WTC11 (cell line): Measurements from ENCODE around the gene FOXO1. TPM values are rescaled to one million over a fixed set of nuclear protein-coding genes. Genes with fewer than 3 reads are reported as not detected.
A peak's percentile ranks its signal among the peaks of the same experiment; 100 is the strongest.

ENCODE experiments used
- ATAC-seq: fragments of 200-7000 bp; cut with Tn5 transposase; 2 replicates; pipeline ENCODE4 v1.10.0; 2021; ENCODE audit warnings: mild to moderate bottlenecking, moderate library complexity
- CTCF ChIA-PET: fragments of 300-600 bp; sonication (Branson Sonifier 250); formaldehyde crosslinking; loops from one replicate; lab custom pipeline; 2021; ENCODE audit warnings: antibody characterized with exemption; lab: Charles Lee
- POLR2A ChIA-PET: fragments of 350-600 bp; sonication (Branson Sonifier 250); formaldehyde crosslinking; loops from one replicate; lab custom pipeline; 2021; ENCODE audit warnings: antibody characterized with exemption; lab: Charles Lee
- DNase-seq: peaks from one replicate; pipeline ENCODE4 v3.0.0; 2021; ENCODE audit warnings: low spot score
- H3K27ac Mint-ChIP-seq: 2 replicates; pipeline ENCODE4 v1.8.0; 2021; ENCODE audit warnings: mixed read lengths
- H3K27me3 Mint-ChIP-seq: 2 replicates; pipeline ENCODE4 v1.8.0; 2021; ENCODE audit warnings: low read depth, mild to moderate bottlenecking, moderate library complexity, mixed read lengths
- H3K36me3 Mint-ChIP-seq: 2 replicates; pipeline ENCODE4 v1.8.0; 2021; ENCODE audit warnings: mixed read lengths
- H3K4me1 Mint-ChIP-seq: 2 replicates; pipeline ENCODE4 v1.8.0; 2022; ENCODE audit warnings: mixed read lengths
- H3K4me3 Mint-ChIP-seq: 2 replicates; pipeline ENCODE4 v1.8.0; 2021; ENCODE audit warnings: mild to moderate bottlenecking, moderate library complexity, mixed read lengths
- H3K9me3 Mint-ChIP-seq: 2 replicates; pipeline ENCODE4 v1.8.0; 2021; ENCODE audit warnings: mixed read lengths
- FOXK1 ChIP-seq: sonication (generic); formaldehyde crosslinking; IDR thresholded peaks from 2 replicates; pipeline ENCODE4 v1.8.0; 2022; ENCODE audit warnings: mild to moderate bottlenecking, moderate library complexity, missing genetic modification reagents
- GABPB1 ChIP-seq: sonication (generic); formaldehyde crosslinking; IDR thresholded peaks from 2 replicates; pipeline ENCODE4 v1.8.1; 2023; ENCODE audit warnings: mild to moderate bottlenecking, missing genetic modification reagents
- GTF2I ChIP-seq: fragments of 250-450 bp; sonication (Bioruptor Pico); conservative IDR thresholded peaks from 2 replicates; pipeline ENCODE4 v1.4.0; 2021; ENCODE audit warnings: mild to moderate bottlenecking
- IRF2 ChIP-seq: sonication (generic); formaldehyde crosslinking; IDR thresholded peaks from 2 replicates; pipeline ENCODE4 v1.8.0; 2022; ENCODE audit warnings: low read depth, missing genetic modification reagents, borderline replicate concordance
- JAZF1 ChIP-seq: fragments of 250-450 bp; sonication (Bioruptor Pico); IDR thresholded peaks from 2 replicates; pipeline ENCODE4 v1.9.0; 2021; ENCODE audit warnings: moderate library complexity, mild to moderate bottlenecking, inconsistent platforms
- NFATC4 ChIP-seq: fragments of 250-450 bp; sonication (Bioruptor Pico); IDR thresholded peaks from 2 replicates; pipeline ENCODE4 v1.9.0; 2021; ENCODE audit warnings: mild to moderate bottlenecking
- NR1H2 ChIP-seq: sonication (generic); formaldehyde crosslinking; IDR thresholded peaks from 2 replicates; pipeline ENCODE4 v1.9.0; 2021; ENCODE audit warnings: mild to moderate bottlenecking, moderate library complexity, missing genetic modification reagents
- ZNF317 ChIP-seq: sonication (generic); formaldehyde crosslinking; IDR thresholded peaks from 2 replicates; pipeline ENCODE4 v1.8.1; 2023; ENCODE audit warnings: low read depth, mild to moderate bottlenecking, moderate library complexity, missing genetic modification reagents, borderline replicate concordance
- ZNF416 ChIP-seq: fragments of 250-450 bp; sonication (Bioruptor Pico); IDR thresholded peaks from 2 replicates; pipeline ENCODE4 v1.9.0; 2021; ENCODE audit warnings: mild to moderate bottlenecking, inconsistent platforms
- total RNA-seq: library from RNA; stranded (reverse); gene quantifications from 3 replicates; pipeline ENCODE4 v1.2.3, GENCODE V29; 2021
- TF ChIP-seq, protein P1 (sequence below): fragments of 250-450 bp; sonication (Bioruptor Pico); IDR thresholded peaks from 2 replicates; pipeline ENCODE4 v1.9.0; 2021; ENCODE audit warnings: mild to moderate bottlenecking, borderline replicate concordance
- TF ChIP-seq, protein P2 (sequence below): sonication (generic); formaldehyde crosslinking; IDR thresholded peaks from 2 replicates; pipeline ENCODE4 v1.8.1; 2023; ENCODE audit warnings: mild to moderate bottlenecking, missing genetic modification reagents, moderate library complexity
- TF ChIP-seq, protein P3 (sequence below): sonication (generic); formaldehyde crosslinking; conservative IDR thresholded peaks from 2 replicates; pipeline ENCODE4 v1.8.1; 2023; ENCODE audit warnings: mild to moderate bottlenecking, low read depth, missing genetic modification reagents, moderate library complexity
- TF ChIP-seq, protein P4 (sequence below): sonication (generic); formaldehyde crosslinking; IDR thresholded peaks from 2 replicates; pipeline ENCODE4 v1.8.1; 2023; ENCODE audit warnings: mild to moderate bottlenecking, moderate library complexity, missing genetic modification reagents
- TF ChIP-seq, protein P5 (sequence below): sonication (generic); formaldehyde crosslinking; IDR thresholded peaks from 2 replicates; pipeline ENCODE4 v1.8.1; 2022; ENCODE audit warnings: low read depth, missing genetic modification reagents, borderline replicate concordance

The FOXO1 gene
- total RNA-seq, 1 experiment from 2014 or later: 37.9 TPM

DNA sequence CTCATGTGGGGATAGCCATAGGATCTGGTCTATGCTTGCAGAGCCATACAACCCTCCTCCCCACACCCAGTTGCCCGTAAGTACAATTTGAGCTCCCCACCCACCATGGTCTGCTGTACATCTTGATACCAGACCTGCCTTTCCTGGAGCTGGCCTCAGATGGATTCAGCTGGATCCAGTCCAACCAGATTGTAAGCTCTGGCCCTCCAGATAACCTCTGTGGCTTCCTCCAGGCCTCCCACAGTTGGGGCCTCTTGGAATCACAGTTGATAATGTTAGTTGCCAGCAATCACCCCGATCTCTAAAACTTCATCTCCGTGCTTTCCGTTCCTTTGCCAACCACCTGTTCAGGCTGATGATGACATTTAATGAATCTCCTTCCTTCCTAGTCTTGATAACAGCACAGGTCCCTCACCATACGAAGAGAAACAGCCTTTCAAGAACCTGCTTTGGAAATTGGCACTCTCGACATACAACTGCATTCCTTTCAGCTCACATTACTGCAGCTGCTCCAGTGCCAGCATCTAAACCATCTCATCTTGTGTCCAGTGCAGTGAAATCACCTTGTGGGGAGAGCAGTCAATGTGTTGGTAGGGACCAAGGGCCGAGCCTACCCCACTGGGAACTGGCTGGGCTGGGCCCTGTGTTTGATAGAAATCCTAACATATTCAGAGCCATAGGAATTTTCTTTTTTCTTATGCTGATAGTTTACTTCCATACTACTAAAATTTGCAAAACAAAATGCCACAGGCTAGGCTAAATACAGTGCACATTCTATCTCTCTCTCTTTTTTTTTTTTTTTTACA is 15.1 kb upstream of the FOXO1 start:
- ATAC-seq (peak; percentile 6), DNase-seq (no peak)
- no peaks in the 10 kb centered on the region for H3K9me3 Mint-ChIP-seq
- CTCF ChIA-PET: interaction anchor here (0.8 to 4.3 kb wide), 20 partner anchors 9 to 740 kb away, joined by 3 to 62 read pairs (median 4); no protein-coding TSS in a partner anchor
- H3K4me3 Mint-ChIP-seq: peak overlapping the region; percentile 47
- TF ChIP-seq, protein P1, sequence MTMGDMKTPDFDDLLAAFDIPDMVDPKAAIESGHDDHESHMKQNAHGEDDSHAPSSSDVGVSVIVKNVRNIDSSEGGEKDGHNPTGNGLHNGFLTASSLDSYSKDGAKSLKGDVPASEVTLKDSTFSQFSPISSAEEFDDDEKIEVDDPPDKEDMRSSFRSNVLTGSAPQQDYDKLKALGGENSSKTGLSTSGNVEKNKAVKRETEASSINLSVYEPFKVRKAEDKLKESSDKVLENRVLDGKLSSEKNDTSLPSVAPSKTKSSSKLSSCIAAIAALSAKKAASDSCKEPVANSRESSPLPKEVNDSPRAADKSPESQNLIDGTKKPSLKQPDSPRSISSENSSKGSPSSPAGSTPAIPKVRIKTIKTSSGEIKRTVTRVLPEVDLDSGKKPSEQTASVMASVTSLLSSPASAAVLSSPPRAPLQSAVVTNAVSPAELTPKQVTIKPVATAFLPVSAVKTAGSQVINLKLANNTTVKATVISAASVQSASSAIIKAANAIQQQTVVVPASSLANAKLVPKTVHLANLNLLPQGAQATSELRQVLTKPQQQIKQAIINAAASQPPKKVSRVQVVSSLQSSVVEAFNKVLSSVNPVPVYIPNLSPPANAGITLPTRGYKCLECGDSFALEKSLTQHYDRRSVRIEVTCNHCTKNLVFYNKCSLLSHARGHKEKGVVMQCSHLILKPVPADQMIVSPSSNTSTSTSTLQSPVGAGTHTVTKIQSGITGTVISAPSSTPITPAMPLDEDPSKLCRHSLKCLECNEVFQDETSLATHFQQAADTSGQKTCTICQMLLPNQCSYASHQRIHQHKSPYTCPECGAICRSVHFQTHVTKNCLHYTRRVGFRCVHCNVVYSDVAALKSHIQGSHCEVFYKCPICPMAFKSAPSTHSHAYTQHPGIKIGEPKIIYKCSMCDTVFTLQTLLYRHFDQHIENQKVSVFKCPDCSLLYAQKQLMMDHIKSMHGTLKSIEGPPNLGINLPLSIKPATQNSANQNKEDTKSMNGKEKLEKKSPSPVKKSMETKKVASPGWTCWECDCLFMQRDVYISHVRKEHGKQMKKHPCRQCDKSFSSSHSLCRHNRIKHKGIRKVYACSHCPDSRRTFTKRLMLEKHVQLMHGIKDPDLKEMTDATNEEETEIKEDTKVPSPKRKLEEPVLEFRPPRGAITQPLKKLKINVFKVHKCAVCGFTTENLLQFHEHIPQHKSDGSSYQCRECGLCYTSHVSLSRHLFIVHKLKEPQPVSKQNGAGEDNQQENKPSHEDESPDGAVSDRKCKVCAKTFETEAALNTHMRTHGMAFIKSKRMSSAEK (CRISPR knock-in tag): 0 out of 2 replicates have a peak, but pooled peaks have one; percentile 13
- no peak for TF ChIP-seq IRF2 (CRISPR knock-in tag)
- peak; percentile 67; the same call in 1 of the 2 replicates for TF ChIP-seq ZNF317 (CRISPR knock-in tag)
- H3K4me1 Mint-ChIP-seq: peaks cover 38% of the 10 kb centered on the region
- no peaks in the 10 kb centered on the region for H3K36me3 Mint-ChIP-seq
- peaks cover 27% of the 10 kb centered on the region for H3K27me3 Mint-ChIP-seq
- H3K27ac Mint-ChIP-seq: peak overlapping the region; percentile 86
- POLR2A ChIA-PET: no interaction called here

DNA sequence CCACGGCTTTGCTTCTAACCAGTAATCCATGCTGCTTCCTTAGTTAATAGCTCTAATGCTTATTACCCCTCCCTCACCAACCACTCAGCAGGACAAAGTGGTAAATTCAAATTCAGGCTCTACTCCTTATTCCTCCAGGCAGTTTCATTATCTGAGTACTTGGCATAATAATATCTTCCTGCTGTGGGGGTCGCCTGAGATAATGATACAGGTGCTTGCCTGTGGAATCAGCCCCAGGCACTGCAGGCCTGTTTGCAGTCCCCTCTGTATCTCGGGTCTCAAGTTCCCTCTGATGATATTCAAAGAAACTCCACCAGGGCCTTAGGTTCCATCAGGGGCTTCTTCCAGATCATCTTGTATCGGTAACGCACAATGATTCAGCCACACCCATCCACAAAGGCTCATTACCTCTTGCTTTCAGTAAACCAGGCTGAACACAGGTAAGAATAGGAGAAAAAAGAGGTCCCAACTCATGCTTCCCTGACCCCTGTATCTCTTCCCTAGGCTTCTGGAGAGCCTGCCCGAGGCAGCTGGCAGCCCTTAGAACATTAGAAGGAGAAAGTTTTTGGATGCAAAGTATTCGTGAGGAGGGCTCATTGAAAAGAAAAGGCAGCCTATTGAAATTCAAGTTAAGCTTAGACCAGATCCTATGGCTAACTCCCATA is 14.3 kb upstream of the FOXO1 start:
- H3K36me3 Mint-ChIP-seq: no peaks in the 10 kb centered on the region
- H3K4me1 Mint-ChIP-seq: peaks cover 38% of the 10 kb centered on the region
- no peaks in the 10 kb centered on the region for H3K9me3 Mint-ChIP-seq
- CTCF ChIA-PET: interaction anchor here (0.5 to 4.3 kb wide), 13 partner anchors 8 to 739 kb away, joined by 3 to 62 read pairs (median 4); no protein-coding TSS in a partner anchor
- DNase-seq (peak; percentile 54), ATAC-seq (peak; percentile 81)
- peak overlapping the region; percentile 33 for H3K4me3 Mint-ChIP-seq
- peaks cover 35% of the 10 kb centered on the region for H3K27me3 Mint-ChIP-seq
- POLR2A ChIA-PET: no interaction called here
- peak overlapping the region; percentile 69 for H3K27ac Mint-ChIP-seq
- TF ChIP-seq GABPB1 (CRISPR knock-in tag): no peak
- TF ChIP-seq FOXK1 (CRISPR knock-in tag): no peak
- TF ChIP-seq JAZF1 (CRISPR knock-in tag): no peak
- TF ChIP-seq GTF2I: no peak
- TF ChIP-seq NR1H2 (CRISPR knock-in tag): no peak
- TF ChIP-seq, protein P2, sequence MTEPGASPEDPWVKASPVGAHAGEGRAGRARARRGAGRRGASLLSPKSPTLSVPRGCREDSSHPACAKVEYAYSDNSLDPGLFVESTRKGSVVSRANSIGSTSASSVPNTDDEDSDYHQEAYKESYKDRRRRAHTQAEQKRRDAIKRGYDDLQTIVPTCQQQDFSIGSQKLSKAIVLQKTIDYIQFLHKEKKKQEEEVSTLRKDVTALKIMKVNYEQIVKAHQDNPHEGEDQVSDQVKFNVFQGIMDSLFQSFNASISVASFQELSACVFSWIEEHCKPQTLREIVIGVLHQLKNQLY (CRISPR knock-in tag): no peak
- TF ChIP-seq, protein P1 (CRISPR knock-in tag): no peak
- TF ChIP-seq, protein P3, sequence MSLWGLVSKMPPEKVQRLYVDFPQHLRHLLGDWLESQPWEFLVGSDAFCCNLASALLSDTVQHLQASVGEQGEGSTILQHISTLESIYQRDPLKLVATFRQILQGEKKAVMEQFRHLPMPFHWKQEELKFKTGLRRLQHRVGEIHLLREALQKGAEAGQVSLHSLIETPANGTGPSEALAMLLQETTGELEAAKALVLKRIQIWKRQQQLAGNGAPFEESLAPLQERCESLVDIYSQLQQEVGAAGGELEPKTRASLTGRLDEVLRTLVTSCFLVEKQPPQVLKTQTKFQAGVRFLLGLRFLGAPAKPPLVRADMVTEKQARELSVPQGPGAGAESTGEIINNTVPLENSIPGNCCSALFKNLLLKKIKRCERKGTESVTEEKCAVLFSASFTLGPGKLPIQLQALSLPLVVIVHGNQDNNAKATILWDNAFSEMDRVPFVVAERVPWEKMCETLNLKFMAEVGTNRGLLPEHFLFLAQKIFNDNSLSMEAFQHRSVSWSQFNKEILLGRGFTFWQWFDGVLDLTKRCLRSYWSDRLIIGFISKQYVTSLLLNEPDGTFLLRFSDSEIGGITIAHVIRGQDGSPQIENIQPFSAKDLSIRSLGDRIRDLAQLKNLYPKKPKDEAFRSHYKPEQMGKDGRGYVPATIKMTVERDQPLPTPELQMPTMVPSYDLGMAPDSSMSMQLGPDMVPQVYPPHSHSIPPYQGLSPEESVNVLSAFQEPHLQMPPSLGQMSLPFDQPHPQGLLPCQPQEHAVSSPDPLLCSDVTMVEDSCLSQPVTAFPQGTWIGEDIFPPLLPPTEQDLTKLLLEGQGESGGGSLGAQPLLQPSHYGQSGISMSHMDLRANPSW (CRISPR knock-in tag): no peak
- no peak for TF ChIP-seq ZNF416
- TF ChIP-seq, protein P4, sequence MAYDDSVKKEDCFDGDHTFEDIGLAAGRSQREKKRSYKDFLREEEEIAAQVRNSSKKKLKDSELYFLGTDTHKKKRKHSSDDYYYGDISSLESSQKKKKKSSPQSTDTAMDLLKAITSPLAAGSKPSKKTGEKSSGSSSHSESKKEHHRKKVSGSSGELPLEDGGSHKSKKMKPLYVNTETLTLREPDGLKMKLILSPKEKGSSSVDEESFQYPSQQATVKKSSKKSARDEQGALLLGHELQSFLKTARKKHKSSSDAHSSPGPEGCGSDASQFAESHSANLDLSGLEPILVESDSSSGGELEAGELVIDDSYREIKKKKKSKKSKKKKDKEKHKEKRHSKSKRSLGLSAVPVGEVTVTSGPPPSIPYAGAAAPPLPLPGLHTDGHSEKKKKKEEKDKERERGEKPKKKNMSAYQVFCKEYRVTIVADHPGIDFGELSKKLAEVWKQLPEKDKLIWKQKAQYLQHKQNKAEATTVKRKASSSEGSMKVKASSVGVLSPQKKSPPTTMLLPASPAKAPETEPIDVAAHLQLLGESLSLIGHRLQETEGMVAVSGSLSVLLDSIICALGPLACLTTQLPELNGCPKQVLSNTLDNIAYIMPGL (CRISPR knock-in tag): no peak
- no peak for TF ChIP-seq NFATC4 (CRISPR knock-in tag)
- TF ChIP-seq, protein P5, sequence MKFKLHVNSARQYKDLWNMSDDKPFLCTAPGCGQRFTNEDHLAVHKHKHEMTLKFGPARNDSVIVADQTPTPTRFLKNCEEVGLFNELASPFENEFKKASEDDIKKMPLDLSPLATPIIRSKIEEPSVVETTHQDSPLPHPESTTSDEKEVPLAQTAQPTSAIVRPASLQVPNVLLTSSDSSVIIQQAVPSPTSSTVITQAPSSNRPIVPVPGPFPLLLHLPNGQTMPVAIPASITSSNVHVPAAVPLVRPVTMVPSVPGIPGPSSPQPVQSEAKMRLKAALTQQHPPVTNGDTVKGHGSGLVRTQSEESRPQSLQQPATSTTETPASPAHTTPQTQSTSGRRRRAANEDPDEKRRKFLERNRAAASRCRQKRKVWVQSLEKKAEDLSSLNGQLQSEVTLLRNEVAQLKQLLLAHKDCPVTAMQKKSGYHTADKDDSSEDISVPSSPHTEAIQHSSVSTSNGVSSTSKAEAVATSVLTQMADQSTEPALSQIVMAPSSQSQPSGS (CRISPR knock-in tag): no peak
